Vagina (tissue), 2 donors: ENCODE measurements around the gene MOCS1. TPM values are rescaled to one million over a fixed set of nuclear protein-coding genes. Genes with fewer than 3 reads are reported as not detected.

Experiments used
- DNase-seq, 2 donors: peaks; one replicate each; pipeline ENCODE4 v3.0.0-alpha.2; 2017; ENCODE audit errors: extremely low spot score in 2 of 2
- H3K27ac ChIP-seq: fragments of 200-600 bp; sonication (generic); one replicate; pipeline ENCODE4 v1.5.1; 2019
- H3K27me3 ChIP-seq: fragments of 200-600 bp; sonication (generic); one replicate; pipeline ENCODE4 v1.5.1; 2019
- H3K36me3 ChIP-seq, 2 donors: fragments of 200-600 bp; sonication (generic); one replicate each; pipeline ENCODE4 v1.5.1; 2017 to 2019
- H3K4me1 ChIP-seq: fragments of 200-600 bp; sonication (generic); one replicate; pipeline ENCODE4 v1.5.1; 2019
- H3K4me3 ChIP-seq, 2 donors: fragments of 200-600 bp; sonication (generic); 1 replicate in 1 of 2; 2 replicates in 1 of 2; pipeline ENCODE4 v1.5.1; 2016 to 2019
- H3K9me3 ChIP-seq: fragments of 200-600 bp; sonication (generic); one replicate; pipeline ENCODE4 v1.5.1; 2019
- POLR2A ChIP-seq, 2 donors: fragments of 450-650 bp; IDR thresholded peaks; one replicate each; pipeline ENCODE4 v1.6.1; 2017; ENCODE audit warnings: antibody characterized with exemption in 2 of 2, mild to moderate bottlenecking in 2 of 2, moderate library complexity in 2 of 2
- POLR2AphosphoS5 ChIP-seq, 2 donors: sonication (generic); formaldehyde crosslinking; IDR thresholded peaks; one replicate each; pipeline ENCODE4 v1.9.0; 2017; ENCODE audit warnings: antibody characterized with exemption in 2 of 2, mild to moderate bottlenecking in 2 of 2, low read depth in 1 of 2; ENCODE audit not compliant: insufficient read depth in 1 of 2
- intact Hi-C: fragments of 100-400 bp; cut with DNase I; formaldehyde crosslinking; loops from one replicate; pipeline ENCODE4 v1.15.1; 2023
- total RNA-seq: library from RNA; depleted of rRNA; stranded (reverse); fragments of >200 nt; gene quantifications from one replicate; pipeline ENCODE4 v1.2.3, GENCODE V29; 2016
- TF ChIP-seq, protein P1 (sequence below), 3 experiments: fragments of 450-650 bp in 2 of 3; fragments of 200-600 bp in 1 of 3; sonication (generic) in 1 of 3; IDR thresholded peaks; one replicate each; pipeline ENCODE4 v1.5.1; 2017 to 2019; ENCODE audit warnings: antibody characterized with exemption in 3 of 3, mild to moderate bottlenecking in 2 of 3, moderate library complexity in 2 of 3

The MOCS1 gene
- total RNA-seq, 1 donor from 2014 or later: 14.7 TPM

DNA sequence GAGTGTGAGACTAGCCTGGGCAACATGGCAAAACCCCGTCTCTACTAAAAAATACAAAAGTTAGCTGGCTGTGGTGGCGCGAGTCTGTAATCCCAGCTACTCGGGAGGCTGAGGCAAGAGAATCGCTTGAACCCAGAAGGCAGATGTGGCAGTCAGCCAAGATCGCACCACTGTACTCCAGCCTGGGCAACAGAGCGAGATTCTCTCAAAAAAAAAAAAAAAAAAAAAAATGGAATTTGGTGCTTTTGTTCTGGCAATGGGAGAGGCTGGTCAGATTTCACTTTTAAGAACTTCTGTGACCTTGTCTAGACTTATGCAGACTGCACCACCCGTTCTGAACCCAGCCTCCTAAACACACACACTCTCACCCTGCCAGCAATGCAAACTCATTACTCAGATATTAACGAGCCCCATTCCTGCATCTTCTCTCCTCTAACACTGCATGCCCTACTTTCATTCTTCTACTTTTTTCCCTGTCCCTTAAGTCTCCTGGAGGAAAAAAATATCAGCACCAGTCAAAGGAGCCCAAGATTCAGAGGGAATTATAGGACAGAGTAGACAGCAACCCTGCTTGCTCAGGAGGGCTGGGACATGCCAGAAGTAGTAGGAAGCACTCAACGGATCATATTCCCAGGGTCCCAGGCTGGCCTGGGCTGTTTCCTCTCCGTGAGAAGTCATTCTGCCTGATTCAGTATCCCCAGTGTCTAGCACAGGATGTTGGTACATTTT, 4.4 kb downstream of the MOCS1 start:
- peak overlapping the region; percentile 45 for H3K27ac ChIP-seq
- no peaks in the 10 kb centered on the region for H3K9me3 ChIP-seq
- no peak for DNase-seq
- no peak for TF ChIP-seq POLR2A (IDR thresholded peaks at IDR 0.05)
- TF ChIP-seq, protein P1, sequence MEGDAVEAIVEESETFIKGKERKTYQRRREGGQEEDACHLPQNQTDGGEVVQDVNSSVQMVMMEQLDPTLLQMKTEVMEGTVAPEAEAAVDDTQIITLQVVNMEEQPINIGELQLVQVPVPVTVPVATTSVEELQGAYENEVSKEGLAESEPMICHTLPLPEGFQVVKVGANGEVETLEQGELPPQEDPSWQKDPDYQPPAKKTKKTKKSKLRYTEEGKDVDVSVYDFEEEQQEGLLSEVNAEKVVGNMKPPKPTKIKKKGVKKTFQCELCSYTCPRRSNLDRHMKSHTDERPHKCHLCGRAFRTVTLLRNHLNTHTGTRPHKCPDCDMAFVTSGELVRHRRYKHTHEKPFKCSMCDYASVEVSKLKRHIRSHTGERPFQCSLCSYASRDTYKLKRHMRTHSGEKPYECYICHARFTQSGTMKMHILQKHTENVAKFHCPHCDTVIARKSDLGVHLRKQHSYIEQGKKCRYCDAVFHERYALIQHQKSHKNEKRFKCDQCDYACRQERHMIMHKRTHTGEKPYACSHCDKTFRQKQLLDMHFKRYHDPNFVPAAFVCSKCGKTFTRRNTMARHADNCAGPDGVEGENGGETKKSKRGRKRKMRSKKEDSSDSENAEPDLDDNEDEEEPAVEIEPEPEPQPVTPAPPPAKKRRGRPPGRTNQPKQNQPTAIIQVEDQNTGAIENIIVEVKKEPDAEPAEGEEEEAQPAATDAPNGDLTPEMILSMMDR (IDR thresholded peaks at IDR 0.05): no peak
- TF ChIP-seq POLR2AphosphoS5 (IDR thresholded peaks at IDR 0.05; ENCODE audit: insufficient read depth in 1 of 2, low read depth in 1 of 2): no peak
- no peaks in the 10 kb centered on the region for H3K27me3 ChIP-seq
- intact Hi-C loops: no loop called here
- peaks cover 0 to 2% of the 10 kb centered on the region in 2 donors for H3K36me3 ChIP-seq
- H3K4me3 ChIP-seq: no peak overlapping the region
- peaks cover 39% of the 10 kb centered on the region for H3K4me1 ChIP-seq

DNA sequence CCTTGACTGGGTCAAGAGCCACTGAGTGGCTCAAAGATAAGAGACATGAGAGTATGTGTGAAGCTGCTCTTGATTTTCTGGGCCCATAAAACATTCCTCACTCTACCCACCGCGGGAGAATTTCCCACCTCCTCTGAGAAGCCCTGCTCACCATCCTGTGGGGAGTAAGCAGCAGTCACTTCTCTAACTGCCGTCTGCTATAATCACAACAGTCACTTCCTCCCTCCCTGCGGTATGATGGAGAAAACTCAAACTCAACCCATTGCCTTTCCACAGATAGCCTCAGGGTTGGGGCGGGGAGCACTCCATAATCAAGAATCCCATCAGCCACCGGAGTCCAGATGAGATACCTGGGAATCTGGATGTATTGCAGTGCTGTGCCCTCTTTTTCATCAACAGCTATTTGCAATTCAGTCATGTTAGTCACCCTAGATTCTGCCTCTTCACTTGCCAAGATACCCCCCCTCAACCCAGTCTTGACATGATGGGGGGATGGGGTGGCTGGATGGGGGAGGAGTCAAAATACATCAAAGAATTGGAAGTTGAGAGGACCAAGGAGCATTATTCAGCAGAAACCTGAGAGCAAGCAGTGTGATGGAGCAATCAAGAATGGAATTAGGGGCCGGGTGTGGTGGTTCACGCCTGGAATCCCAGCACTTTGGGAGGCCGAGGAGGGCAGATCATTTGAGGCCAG, 5.1 kb downstream of the MOCS1 start:
- H3K27me3 ChIP-seq: no peaks in the 10 kb centered on the region
- H3K4me3 ChIP-seq: no peak overlapping the region
- H3K27ac ChIP-seq: no peak overlapping the region
- intact Hi-C loops: no loop called here
- peaks cover 0 to 10% of the 10 kb centered on the region in 2 donors for H3K36me3 ChIP-seq
- peaks cover 39% of the 10 kb centered on the region for H3K4me1 ChIP-seq
- no peaks in the 10 kb centered on the region for H3K9me3 ChIP-seq
- TF ChIP-seq POLR2A (IDR thresholded peaks at IDR 0.05) (no peak), POLR2AphosphoS5 (IDR thresholded peaks at IDR 0.05; ENCODE audit: insufficient read depth in 1 of 2, low read depth in 1 of 2) (no peak)
- TF ChIP-seq, protein P1 (IDR thresholded peaks at IDR 0.05): no peak
- DNase-seq: no peak

DNA sequence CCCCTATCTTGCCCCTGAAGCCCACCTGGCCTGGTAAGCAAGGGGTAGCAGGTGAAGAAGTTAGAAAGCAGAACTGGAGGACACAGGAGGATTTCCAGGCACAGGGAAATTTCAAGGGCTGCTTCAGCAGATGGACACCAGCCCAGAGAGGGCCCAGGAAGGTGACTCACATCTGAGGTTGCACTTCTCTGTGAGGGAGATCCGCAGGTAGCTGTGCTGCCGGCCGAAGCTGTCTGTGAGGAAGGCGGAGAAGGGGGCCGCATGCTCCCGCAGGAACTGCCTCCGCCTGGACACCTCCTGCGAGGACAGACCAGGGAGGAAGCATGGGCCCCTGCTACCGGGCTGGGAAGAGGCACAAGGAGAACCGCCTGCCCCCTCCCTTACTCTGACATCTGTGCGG, 7.1 kb downstream of the MOCS1 start:
- TF ChIP-seq, protein P1 (IDR thresholded peaks at IDR 0.05): no peak
- TF ChIP-seq POLR2AphosphoS5 (IDR thresholded peaks at IDR 0.05; ENCODE audit: insufficient read depth in 1 of 2, low read depth in 1 of 2) (no peak), POLR2A (IDR thresholded peaks at IDR 0.05) (no peak)
- Histone ChIP-seq H3K9me3 (no peaks in the 10 kb centered on the region), H3K4me1 (peaks cover 22% of the 10 kb centered on the region), H3K27me3 (no peaks in the 10 kb centered on the region), H3K4me3 (no peak overlapping the region), H3K36me3 (peaks cover 0 to 14% of the 10 kb centered on the region in 2 donors), H3K27ac (peak overlapping the region; percentile 20)
- intact Hi-C loops: no loop called here
- DNase-seq: no peak

DNA sequence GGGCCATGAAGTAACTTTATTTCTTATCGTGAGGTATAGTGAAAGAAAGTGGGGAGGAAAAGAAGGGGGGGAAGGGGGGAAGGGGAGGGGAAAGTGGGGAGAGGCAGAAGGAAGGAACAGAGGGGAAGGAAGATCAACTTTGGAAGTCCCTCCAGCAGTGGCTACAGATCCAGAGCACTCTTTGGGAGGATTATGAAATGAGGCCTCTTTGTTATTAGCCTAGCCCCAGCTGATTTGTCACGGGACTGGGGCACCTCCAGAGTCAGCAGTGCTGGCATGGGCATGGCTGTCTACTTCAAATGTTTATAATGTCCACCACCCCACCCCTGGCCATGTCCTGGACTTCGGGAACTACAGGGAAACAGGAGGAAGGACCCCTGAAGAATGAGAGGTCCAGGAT, 7.6 kb downstream of the MOCS1 start:
- no peaks in the 10 kb centered on the region for H3K27me3 ChIP-seq
- intact Hi-C loops: no loop called here
- H3K9me3 ChIP-seq: no peaks in the 10 kb centered on the region
- peaks cover 19% of the 10 kb centered on the region for H3K4me1 ChIP-seq
- no peak for TF ChIP-seq POLR2A (IDR thresholded peaks at IDR 0.05)
- TF ChIP-seq POLR2AphosphoS5 (IDR thresholded peaks at IDR 0.05; ENCODE audit: insufficient read depth in 1 of 2, low read depth in 1 of 2): no peak
- TF ChIP-seq, protein P1 (IDR thresholded peaks at IDR 0.05): no peak
- peak overlapping the region; percentile 20 for H3K27ac ChIP-seq
- no peak for DNase-seq
- no peak overlapping the region for H3K4me3 ChIP-seq
- peaks cover 0 to 14% of the 10 kb centered on the region in 2 donors for H3K36me3 ChIP-seq

DNA sequence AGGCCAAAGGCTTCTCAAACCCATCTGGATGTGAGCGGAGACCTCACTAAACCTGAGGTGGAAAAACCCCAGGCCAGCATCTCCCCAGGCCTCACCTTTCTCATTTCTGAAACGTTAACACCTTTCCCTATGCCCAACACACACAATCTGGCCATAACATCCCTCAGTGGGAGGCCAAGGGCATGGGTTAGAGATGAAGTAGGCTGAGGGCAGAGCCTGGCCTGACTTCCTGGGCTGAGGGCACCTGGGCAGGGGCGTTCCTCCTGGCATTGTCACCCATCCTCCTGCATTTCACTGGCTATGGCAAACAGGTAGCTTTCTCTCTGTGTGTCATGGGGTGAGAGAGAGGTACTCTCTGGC, 8.4 kb downstream of the MOCS1 start:
- peaks cover 0 to 14% of the 10 kb centered on the region in 2 donors for H3K36me3 ChIP-seq
- intact Hi-C loops: no loop called here

More for the DNA sequence above, 8.4 kb downstream of the MOCS1 start:
- Histone ChIP-seq H3K27ac (no peak overlapping the region), H3K27me3 (no peaks in the 10 kb centered on the region), H3K4me3 (no peak overlapping the region), H3K4me1 (peaks cover 11% of the 10 kb centered on the region), H3K9me3 (no peaks in the 10 kb centered on the region)
- TF ChIP-seq, protein P1 (IDR thresholded peaks at IDR 0.05): no peak
- no peak for TF ChIP-seq POLR2AphosphoS5 (IDR thresholded peaks at IDR 0.05; ENCODE audit: insufficient read depth in 1 of 2, low read depth in 1 of 2)
- no peak for DNase-seq
